Mesendoderm (in vitro differentiated cells): ENCODE data around the gene MYOCD.

Source experiments
- DNase-seq: peaks from one replicate; pipeline ENCODE4 v3.0.0; 2013
- H2AK5ac ChIP-seq: 2 replicates; pipeline ENCODE4 v1.6.1; 2013; ENCODE audit warnings: low read length, inconsistent platforms
- H2BK120ac ChIP-seq: 2 replicates; pipeline ENCODE4 v1.6.1; 2013; ENCODE audit warnings: low read depth, mild to moderate bottlenecking, low read length, moderate library complexity, mixed read lengths
- H2BK15ac ChIP-seq: replicated peaks from 2 replicates; pipeline ENCODE4 v1.6.1; 2013; ENCODE audit warnings: low read depth, mild to moderate bottlenecking, moderate library complexity
- H2BK5ac ChIP-seq: 2 replicates; pipeline ENCODE4 v1.6.1; 2013; ENCODE audit warnings: low read length, inconsistent platforms
- H3K18ac ChIP-seq: 2 replicates; pipeline ENCODE4 v1.6.1; 2013; ENCODE audit warnings: mild to moderate bottlenecking, low read length, mixed read lengths
- H3K23ac ChIP-seq: one replicate; pipeline ENCODE4 v1.6.1; 2013; ENCODE audit warnings: low read length
- H3K27ac ChIP-seq: 2 replicates; pipeline ENCODE4 v1.5.1; 2013; ENCODE audit warnings: low read depth, mild to moderate bottlenecking, inconsistent platforms, low read length, moderate library complexity
- H3K27me3 ChIP-seq: 2 replicates; pipeline ENCODE4 v1.6.1; 2013; ENCODE audit warnings: low read length, control low read depth, mild to moderate bottlenecking, inconsistent platforms; ENCODE audit not compliant: insufficient read depth, poor library complexity
- H3K36me3 ChIP-seq: 2 replicates; pipeline ENCODE4 v1.6.1; 2013; ENCODE audit warnings: low read length, inconsistent platforms; ENCODE audit not compliant: control insufficient read depth, insufficient read depth
- H3K4ac ChIP-seq: one replicate; pipeline ENCODE4 v1.6.1; 2013; ENCODE audit warnings: low read depth, mild to moderate bottlenecking, low read length, moderate library complexity
- H3K4me1 ChIP-seq: 2 replicates; pipeline ENCODE4 v1.6.1; 2013; ENCODE audit warnings: low read depth, low read length, inconsistent platforms; ENCODE audit not compliant: control insufficient read depth
- H3K4me2 ChIP-seq: 2 replicates; pipeline ENCODE4 v1.6.1; 2013; ENCODE audit warnings: low read length
- H3K4me3 ChIP-seq: 2 replicates; pipeline ENCODE4 v1.5.1; 2013; ENCODE audit warnings: mild to moderate bottlenecking, low read length
- H3K56ac ChIP-seq: one replicate; pipeline ENCODE4 v1.6.1; 2013; ENCODE audit warnings: low read length
- H3K79me1 ChIP-seq: 2 replicates; pipeline ENCODE4 v1.6.1; 2013; ENCODE audit warnings: low read length, inconsistent platforms
- H3K79me2 ChIP-seq: 2 replicates; pipeline ENCODE4 v1.6.1; 2013; ENCODE audit warnings: mild to moderate bottlenecking, low read length; ENCODE audit not compliant: control insufficient read depth, insufficient read depth
- H3K9ac ChIP-seq: 2 replicates; pipeline ENCODE4 v1.6.1; 2013; ENCODE audit warnings: low read length, inconsistent platforms
- H4K5ac ChIP-seq: one replicate; pipeline ENCODE4 v1.6.1; 2013; ENCODE audit warnings: low read length
- H4K8ac ChIP-seq: one replicate; pipeline ENCODE4 v1.6.1; 2013; ENCODE audit warnings: low read depth, mild to moderate bottlenecking, control low read depth, low read length, moderate library complexity
- WGBS: extraction: QIAGEN DNeasy Blood & Tissue Kit; methylation state at CpG from one replicate; pipeline ENCODE4 v1.1.7; 2013; ENCODE audit warnings: low lambda C conversion rate, missing lambda C conversion rate; ENCODE audit not compliant: insufficient coverage; ENCODE audit errors: extremely low coverage; 5-methylcytosine and 5-hydroxymethylcytosine counted together

MYOCD gene

DNA sequence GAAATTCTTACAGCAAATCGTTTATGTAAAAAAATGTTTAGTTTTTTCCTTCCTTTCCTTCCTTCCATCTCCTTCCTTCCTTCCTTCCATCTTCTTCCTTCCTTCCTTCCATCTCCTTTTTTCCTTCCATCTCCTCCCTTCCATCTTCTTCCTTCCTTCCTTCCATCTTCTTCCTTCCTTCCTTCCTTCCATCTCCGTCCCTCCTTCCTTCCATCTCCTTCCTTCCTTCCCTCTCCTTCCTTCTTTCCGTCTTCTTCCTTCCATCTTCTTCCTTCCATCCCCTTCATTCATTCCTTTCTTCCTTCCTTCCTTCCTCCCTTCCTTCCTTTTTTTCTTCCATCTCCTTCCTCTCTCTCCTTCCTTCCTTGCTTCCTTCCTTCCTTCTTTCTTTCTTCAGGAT lies 22.7 kb downstream of the MYOCD start:
- H3K18ac ChIP-seq: no peak overlapping the region
- H2BK5ac ChIP-seq: no peak overlapping the region
- no peak overlapping the region for H3K4me2 ChIP-seq
- no peak overlapping the region for H4K5ac ChIP-seq
- no peak overlapping the region for H3K4ac ChIP-seq
- H3K4me1 ChIP-seq: no peaks in the 10 kb centered on the region
- H3K27ac ChIP-seq: no peak overlapping the region
- H3K36me3 ChIP-seq: no peaks in the 10 kb centered on the region
- no peak overlapping the region for H2AK5ac ChIP-seq
- 100% methylated on average over 2 of the region's 3 CpGs for WGBS
- no peak overlapping the region for H3K9ac ChIP-seq
- no peak overlapping the region for H3K23ac ChIP-seq
- no peak for DNase-seq
- no peak overlapping the region for H4K8ac ChIP-seq
- no peaks in the 10 kb centered on the region for H3K79me1 ChIP-seq
- H2BK15ac ChIP-seq: no peak overlapping the region
- no peaks in the 10 kb centered on the region for H3K79me2 ChIP-seq
- no peak overlapping the region for H2BK120ac ChIP-seq
- H3K27me3 ChIP-seq: no peaks in the 10 kb centered on the region
- H3K4me3 ChIP-seq: no peak overlapping the region
- H3K56ac ChIP-seq: no peak overlapping the region

GRCh38 chr17:12691173-12691572 lies 25.5 kb downstream of the MYOCD start:
- H2BK5ac ChIP-seq: no peak overlapping the region
- H3K4me2 ChIP-seq: no peak overlapping the region
- H2BK15ac ChIP-seq: no peak overlapping the region
- H3K79me1 ChIP-seq: no peaks in the 10 kb centered on the region
- no peak overlapping the region for H3K4me3 ChIP-seq
- H3K4ac ChIP-seq: no peak overlapping the region
- no peak overlapping the region for H3K23ac ChIP-seq
- no peaks in the 10 kb centered on the region for H3K36me3 ChIP-seq
- H3K27ac ChIP-seq: no peak overlapping the region
- no peak overlapping the region for H3K18ac ChIP-seq
- H4K5ac ChIP-seq: no peak overlapping the region
- H2AK5ac ChIP-seq: no peak overlapping the region
- H3K9ac ChIP-seq: no peak overlapping the region
- H4K8ac ChIP-seq: no peak overlapping the region
- no peak overlapping the region for H3K56ac ChIP-seq
- no CpG with 5 or more reads among the region's 6 CpGs for WGBS
- H3K27me3 ChIP-seq: no peaks in the 10 kb centered on the region
- H3K79me2 ChIP-seq: no peaks in the 10 kb centered on the region
- no peak for DNase-seq
- no peak overlapping the region for H2BK120ac ChIP-seq
- H3K4me1 ChIP-seq: no peaks in the 10 kb centered on the region

GRCh38 chr17:12693640-12694039 lies 27.9 kb downstream of the MYOCD start:
- H3K9ac ChIP-seq: no peak overlapping the region
- H2AK5ac ChIP-seq: no peak overlapping the region
- no peak overlapping the region for H3K18ac ChIP-seq
- H4K5ac ChIP-seq: no peak overlapping the region
- H3K36me3 ChIP-seq: no peaks in the 10 kb centered on the region
- no peak overlapping the region for H3K23ac ChIP-seq
- H3K27ac ChIP-seq: no peak overlapping the region
- no peak overlapping the region for H3K4ac ChIP-seq
- no peak overlapping the region for H2BK120ac ChIP-seq
- no peaks in the 10 kb centered on the region for H3K79me1 ChIP-seq
- H3K4me1 ChIP-seq: no peaks in the 10 kb centered on the region
- no peak overlapping the region for H3K4me3 ChIP-seq
- H2BK15ac ChIP-seq: no peak overlapping the region
- H3K56ac ChIP-seq: no peak overlapping the region
- WGBS: no CpG with 5 or more reads among the region's 1 CpG
- no peak overlapping the region for H2BK5ac ChIP-seq
- no peak overlapping the region for H3K4me2 ChIP-seq
- no peak for DNase-seq
- no peaks in the 10 kb centered on the region for H3K27me3 ChIP-seq
- no peaks in the 10 kb centered on the region for H3K79me2 ChIP-seq
- no peak overlapping the region for H4K8ac ChIP-seq

GRCh38 chr17:12706070-12706469 lies 40.4 kb downstream of the MYOCD start:
- no peak overlapping the region for H3K18ac ChIP-seq
- no peak overlapping the region for H4K8ac ChIP-seq
- no peak overlapping the region for H3K9ac ChIP-seq
- H3K4ac ChIP-seq: no peak overlapping the region
- no peaks in the 10 kb centered on the region for H3K36me3 ChIP-seq
- no peaks in the 10 kb centered on the region for H3K79me1 ChIP-seq
- no peaks in the 10 kb centered on the region for H3K27me3 ChIP-seq
- no peak overlapping the region for H2BK120ac ChIP-seq
- H3K56ac ChIP-seq: no peak overlapping the region
- DNase-seq: no peak
- no peak overlapping the region for H3K27ac ChIP-seq
- H3K4me3 ChIP-seq: no peak overlapping the region
- H2BK15ac ChIP-seq: no peak overlapping the region
- H3K4me2 ChIP-seq: no peak overlapping the region
- no peak overlapping the region for H3K23ac ChIP-seq
- no CpG with 5 or more reads among the region's 4 CpGs for WGBS
- H2BK5ac ChIP-seq: no peak overlapping the region
- H4K5ac ChIP-seq: no peak overlapping the region
- no peaks in the 10 kb centered on the region for H3K79me2 ChIP-seq
- no peak overlapping the region for H2AK5ac ChIP-seq
- H3K4me1 ChIP-seq: no peaks in the 10 kb centered on the region

- Histone ChIP-seq H3K4me2 (no peak overlapping the region), H3K27ac (no peak overlapping the region), H2BK120ac (no peak overlapping the region), H3K4ac (no peak overlapping the region), H4K5ac (no peak overlapping the region), H3K4me3 (no peak overlapping the region), H3K27me3 (no peaks in the 10 kb centered on the region), H3K36me3 (no peaks in the 10 kb centered on the region), H3K79me1 (no peaks in the 10 kb centered on the region), H3K56ac (no peak overlapping the region), H4K8ac (no peak overlapping the region), H3K23ac (no peak overlapping the region), H3K4me1 (no peaks in the 10 kb centered on the region), H2BK5ac (no peak overlapping the region), H2AK5ac (no peak overlapping the region), H3K9ac (no peak overlapping the region), H3K79me2 (no peaks in the 10 kb centered on the region), H2BK15ac (no peak overlapping the region), H3K18ac (no peak overlapping the region)
- no peak for DNase-seq
These were observed 43.4 kb downstream of the MYOCD start for GRCh38 chr17:12709063-12709462.

GRCh38 chr17:12712415-12712814 lies 46.7 kb downstream of the MYOCD start:
- no peak for DNase-seq
- no peak overlapping the region for H3K23ac ChIP-seq
- no peaks in the 10 kb centered on the region for H3K27me3 ChIP-seq
- no peaks in the 10 kb centered on the region for H3K36me3 ChIP-seq
- H4K8ac ChIP-seq: no peak overlapping the region
- no peak overlapping the region for H2BK15ac ChIP-seq
- H4K5ac ChIP-seq: no peak overlapping the region
- H3K4me2 ChIP-seq: no peak overlapping the region
- H3K4ac ChIP-seq: no peak overlapping the region
- H3K18ac ChIP-seq: no peak overlapping the region
- H3K4me1 ChIP-seq: no peaks in the 10 kb centered on the region
- H3K79me2 ChIP-seq: no peaks in the 10 kb centered on the region
- no peak overlapping the region for H3K4me3 ChIP-seq
- no peaks in the 10 kb centered on the region for H3K79me1 ChIP-seq
- no peak overlapping the region for H3K56ac ChIP-seq
- no peak overlapping the region for H2BK5ac ChIP-seq
- WGBS: no CpG with 5 or more reads among the region's 4 CpGs
- H2BK120ac ChIP-seq: no peak overlapping the region
- no peak overlapping the region for H3K9ac ChIP-seq
- no peak overlapping the region for H2AK5ac ChIP-seq
- no peak overlapping the region for H3K27ac ChIP-seq
